ENCODE measurements around the gene ASCL1. TPM values are rescaled to one million over a fixed set of nuclear protein-coding genes. Genes with fewer than 3 reads are reported as not detected.

ASCL1 gene
- total and polyA plus RNA-seq, 2 of the 13 experiments (the other 11 are each of a cell fraction or from before 2014, with no cell fraction given) = not detected

DNA sequence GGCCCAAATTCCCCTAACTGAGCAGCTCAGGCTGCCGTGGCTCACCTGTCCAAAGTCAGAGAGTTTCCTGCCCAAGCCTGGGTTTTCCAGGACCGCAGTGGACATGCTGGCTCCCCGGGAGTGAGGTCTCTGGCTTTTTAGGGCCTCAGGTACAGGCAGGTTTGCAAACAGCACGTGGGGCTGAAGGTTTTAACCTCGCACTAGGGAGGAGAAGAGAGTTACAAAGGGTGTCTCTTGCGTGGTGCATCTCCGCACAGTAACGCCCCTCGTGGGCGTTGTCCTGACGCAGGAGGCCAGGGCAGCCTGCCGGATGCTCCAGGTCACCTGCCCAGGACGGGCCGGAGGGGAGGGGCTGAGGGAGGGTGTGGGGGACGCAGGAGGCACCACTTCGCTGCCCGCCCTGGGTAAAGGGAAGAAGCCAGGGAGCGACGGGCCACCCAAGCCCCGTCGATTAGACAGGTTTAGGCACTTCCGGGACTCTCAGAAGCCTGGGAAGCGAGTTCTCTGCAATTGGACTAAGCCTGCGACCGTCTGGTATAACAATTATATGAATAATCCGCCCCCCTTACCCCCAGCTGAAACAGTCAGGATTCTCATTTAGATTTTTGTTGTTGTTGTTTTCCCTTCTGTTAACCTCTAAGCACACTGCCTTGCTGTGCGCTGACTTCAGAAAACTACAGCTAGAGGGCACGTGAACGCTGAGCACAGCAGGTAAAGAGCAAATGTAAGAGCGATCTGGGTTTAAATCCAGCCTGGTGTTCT lies 40.3 kb upstream of the ASCL1 start, which contains the start of gene PAH (continued):
- TF ChIP-seq, protein P1, sequence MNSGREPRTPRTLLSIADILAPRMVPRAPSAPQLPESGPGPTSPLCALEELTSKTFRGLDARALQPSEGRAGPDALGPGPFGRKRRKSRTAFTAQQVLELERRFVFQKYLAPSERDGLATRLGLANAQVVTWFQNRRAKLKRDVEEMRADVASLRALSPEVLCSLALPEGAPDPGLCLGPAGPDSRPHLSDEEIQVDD (CRISPR knock-in tag; IDR thresholded peaks at IDR 0.05; ENCODE audit: borderline replicate concordance) = no peak
- TF ChIP-seq, protein P2, sequence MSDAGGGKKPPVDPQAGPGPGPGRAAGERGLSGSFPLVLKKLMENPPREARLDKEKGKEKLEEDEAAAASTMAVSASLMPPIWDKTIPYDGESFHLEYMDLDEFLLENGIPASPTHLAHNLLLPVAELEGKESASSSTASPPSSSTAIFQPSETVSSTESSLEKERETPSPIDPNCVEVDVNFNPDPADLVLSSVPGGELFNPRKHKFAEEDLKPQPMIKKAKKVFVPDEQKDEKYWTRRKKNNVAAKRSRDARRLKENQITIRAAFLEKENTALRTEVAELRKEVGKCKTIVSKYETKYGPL (CRISPR knock-in tag; IDR thresholded peaks at IDR 0.05) = 0 out of 2 replicates have a peak, but pooled peaks have one; percentile 21
- TF ChIP-seq ZNF607 (CRISPR knock-in tag; IDR thresholded peaks at IDR 0.05; ENCODE audit: borderline replicate concordance) = peak; percentile 70; the same call in 1 of the 2 replicates
- no peak for TF ChIP-seq NCOA1 (CRISPR knock-in tag; IDR thresholded peaks at IDR 0.05)
- TF ChIP-seq, protein P3, sequence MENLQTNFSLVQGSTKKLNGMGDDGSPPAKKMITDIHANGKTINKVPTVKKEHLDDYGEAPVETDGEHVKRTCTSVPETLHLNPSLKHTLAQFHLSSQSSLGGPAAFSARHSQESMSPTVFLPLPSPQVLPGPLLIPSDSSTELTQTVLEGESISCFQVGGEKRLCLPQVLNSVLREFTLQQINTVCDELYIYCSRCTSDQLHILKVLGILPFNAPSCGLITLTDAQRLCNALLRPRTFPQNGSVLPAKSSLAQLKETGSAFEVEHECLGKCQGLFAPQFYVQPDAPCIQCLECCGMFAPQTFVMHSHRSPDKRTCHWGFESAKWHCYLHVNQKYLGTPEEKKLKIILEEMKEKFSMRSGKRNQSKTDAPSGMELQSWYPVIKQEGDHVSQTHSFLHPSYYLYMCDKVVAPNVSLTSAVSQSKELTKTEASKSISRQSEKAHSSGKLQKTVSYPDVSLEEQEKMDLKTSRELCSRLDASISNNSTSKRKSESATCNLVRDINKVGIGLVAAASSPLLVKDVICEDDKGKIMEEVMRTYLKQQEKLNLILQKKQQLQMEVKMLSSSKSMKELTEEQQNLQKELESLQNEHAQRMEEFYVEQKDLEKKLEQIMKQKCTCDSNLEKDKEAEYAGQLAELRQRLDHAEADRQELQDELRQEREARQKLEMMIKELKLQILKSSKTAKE (CRISPR knock-in tag; IDR thresholded peaks at IDR 0.05; ENCODE audit: borderline replicate concordance) = peak; percentile 56; the same call in 1 of the 2 replicates
- peak; percentile 70 for TF ChIP-seq ZNF652 (CRISPR knock-in tag; IDR thresholded peaks at IDR 0.05; ENCODE audit: borderline replicate concordance, low read depth)
- TF ChIP-seq MZF1 (CRISPR knock-in tag; IDR thresholded peaks at IDR 0.05; ENCODE audit: borderline replicate concordance) = no peak
- TF ChIP-seq, protein P4, sequence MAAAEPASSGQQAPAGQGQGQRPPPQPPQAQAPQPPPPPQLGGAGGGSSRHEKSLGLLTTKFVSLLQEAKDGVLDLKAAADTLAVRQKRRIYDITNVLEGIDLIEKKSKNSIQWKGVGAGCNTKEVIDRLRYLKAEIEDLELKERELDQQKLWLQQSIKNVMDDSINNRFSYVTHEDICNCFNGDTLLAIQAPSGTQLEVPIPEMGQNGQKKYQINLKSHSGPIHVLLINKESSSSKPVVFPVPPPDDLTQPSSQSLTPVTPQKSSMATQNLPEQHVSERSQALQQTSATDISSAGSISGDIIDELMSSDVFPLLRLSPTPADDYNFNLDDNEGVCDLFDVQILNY (CRISPR knock-in tag; conservative IDR thresholded peaks at IDR 0.05) = no peak
- TF ChIP-seq KDM3A (CRISPR knock-in tag; IDR thresholded peaks at IDR 0.05; ENCODE audit: low read depth) = peak; percentile 34; the same call in 1 of the 2 replicates
- TF ChIP-seq, protein P5, sequence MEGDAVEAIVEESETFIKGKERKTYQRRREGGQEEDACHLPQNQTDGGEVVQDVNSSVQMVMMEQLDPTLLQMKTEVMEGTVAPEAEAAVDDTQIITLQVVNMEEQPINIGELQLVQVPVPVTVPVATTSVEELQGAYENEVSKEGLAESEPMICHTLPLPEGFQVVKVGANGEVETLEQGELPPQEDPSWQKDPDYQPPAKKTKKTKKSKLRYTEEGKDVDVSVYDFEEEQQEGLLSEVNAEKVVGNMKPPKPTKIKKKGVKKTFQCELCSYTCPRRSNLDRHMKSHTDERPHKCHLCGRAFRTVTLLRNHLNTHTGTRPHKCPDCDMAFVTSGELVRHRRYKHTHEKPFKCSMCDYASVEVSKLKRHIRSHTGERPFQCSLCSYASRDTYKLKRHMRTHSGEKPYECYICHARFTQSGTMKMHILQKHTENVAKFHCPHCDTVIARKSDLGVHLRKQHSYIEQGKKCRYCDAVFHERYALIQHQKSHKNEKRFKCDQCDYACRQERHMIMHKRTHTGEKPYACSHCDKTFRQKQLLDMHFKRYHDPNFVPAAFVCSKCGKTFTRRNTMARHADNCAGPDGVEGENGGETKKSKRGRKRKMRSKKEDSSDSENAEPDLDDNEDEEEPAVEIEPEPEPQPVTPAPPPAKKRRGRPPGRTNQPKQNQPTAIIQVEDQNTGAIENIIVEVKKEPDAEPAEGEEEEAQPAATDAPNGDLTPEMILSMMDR (CRISPR knock-in tag; IDR thresholded peaks at IDR 0.05) = peak; percentile 32
- TF ChIP-seq, protein P6, sequence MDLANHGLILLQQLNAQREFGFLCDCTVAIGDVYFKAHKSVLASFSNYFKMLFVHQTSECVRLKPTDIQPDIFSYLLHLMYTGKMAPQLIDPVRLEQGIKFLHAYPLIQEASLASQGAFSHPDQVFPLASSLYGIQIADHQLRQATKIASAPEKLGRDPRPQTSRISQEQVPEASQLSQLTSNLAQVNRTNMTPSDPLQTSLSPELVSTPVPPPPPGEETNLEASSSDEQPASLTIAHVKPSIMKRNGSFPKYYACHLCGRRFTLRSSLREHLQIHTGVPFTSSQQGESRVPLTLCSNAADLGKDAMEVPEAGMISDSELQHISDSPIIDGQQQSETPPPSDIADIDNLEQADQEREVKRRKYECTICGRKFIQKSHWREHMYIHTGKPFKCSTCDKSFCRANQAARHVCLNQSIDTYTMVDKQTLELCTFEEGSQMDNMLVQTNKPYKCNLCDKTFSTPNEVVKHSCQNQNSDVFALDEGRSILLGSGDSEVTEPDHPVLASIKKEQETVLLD (CRISPR knock-in tag; IDR thresholded peaks at IDR 0.05; ENCODE audit: low read depth) = no peak
- no peak for TF ChIP-seq GZF1 (CRISPR knock-in tag; IDR thresholded peaks at IDR 0.05)
- no peak for TF ChIP-seq ZNF7 (CRISPR knock-in tag; IDR thresholded peaks at IDR 0.05)
- no peak; the same call in 1 of the 2 replicates for TF ChIP-seq NR2F2 (IDR thresholded peaks at IDR 0.05; ENCODE audit: borderline replicate concordance, low read depth)
- TF ChIP-seq, protein P7, sequence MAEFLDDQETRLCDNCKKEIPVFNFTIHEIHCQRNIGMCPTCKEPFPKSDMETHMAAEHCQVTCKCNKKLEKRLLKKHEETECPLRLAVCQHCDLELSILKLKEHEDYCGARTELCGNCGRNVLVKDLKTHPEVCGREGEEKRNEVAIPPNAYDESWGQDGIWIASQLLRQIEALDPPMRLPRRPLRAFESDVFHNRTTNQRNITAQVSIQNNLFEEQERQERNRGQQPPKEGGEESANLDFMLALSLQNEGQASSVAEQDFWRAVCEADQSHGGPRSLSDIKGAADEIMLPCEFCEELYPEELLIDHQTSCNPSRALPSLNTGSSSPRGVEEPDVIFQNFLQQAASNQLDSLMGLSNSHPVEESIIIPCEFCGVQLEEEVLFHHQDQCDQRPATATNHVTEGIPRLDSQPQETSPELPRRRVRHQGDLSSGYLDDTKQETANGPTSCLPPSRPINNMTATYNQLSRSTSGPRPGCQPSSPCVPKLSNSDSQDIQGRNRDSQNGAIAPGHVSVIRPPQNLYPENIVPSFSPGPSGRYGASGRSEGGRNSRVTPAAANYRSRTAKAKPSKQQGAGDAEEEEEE (CRISPR knock-in tag; IDR thresholded peaks at IDR 0.05; ENCODE audit: borderline replicate concordance) = no peak
- TF ChIP-seq ZSCAN31 (CRISPR knock-in tag; IDR thresholded peaks at IDR 0.05; ENCODE audit: low read depth) = 0 out of 2 replicates have a peak, but pooled peaks have one; percentile 70
- 0 out of 2 replicates have a peak, but pooled peaks have one; percentile 8 for TF ChIP-seq PPARG (CRISPR knock-in tag; conservative IDR thresholded peaks at IDR 0.05)
- TF ChIP-seq MEIS1 (CRISPR knock-in tag; IDR thresholded peaks at IDR 0.05; ENCODE audit: borderline replicate concordance) = no peak
- TF ChIP-seq RFXAP (CRISPR knock-in tag; IDR thresholded peaks at IDR 0.05; ENCODE audit: borderline replicate concordance) = no peak

Data from HepG2 (cell line).